T-helper 9 cell (primary cell): Measurements from ENCODE around the gene GLIPR1.
"Not testable (repeated sequence)": the region's sequence is repeated elsewhere in the genome, so short reads cannot be mapped to it uniquely, and the experiment has no call there.

Source experiments
- DNase-seq: peaks from one replicate; pipeline ENCODE4 v3.0.0-alpha.2; 2020

GLIPR1 gene

GRCh38 chr12:75476071-75476470 is 4.5 kb upstream of the GLIPR1 start:
- DNase-seq: no peak

- DNase-seq: no peak
These were observed 3.4 kb upstream of the GLIPR1 start for GRCh38 chr12:75477137-75477536.

GRCh38 chr12:75478116-75478794 is 2.3 kb upstream of the GLIPR1 start:
- DNase-seq: no peak

GRCh38 chr12:75479963-75480461 is 543 bp upstream of the GLIPR1 start:
- DNase-seq: no peak

GRCh38 chr12:75481013-75481705 is 604 bp downstream of the GLIPR1 start:
- no peak for DNase-seq

GRCh38 chr12:75481774-75482173 is 1.2 kb downstream of the GLIPR1 start:
- DNase-seq: no peak

- DNase-seq: no peak
These were observed 2.1 kb downstream of the GLIPR1 start for GRCh38 chr12:75482646-75483045.

GRCh38 chr12:75483431-75483830 is 2.9 kb downstream of the GLIPR1 start:
- DNase-seq: no peak

GRCh38 chr12:75484450-75484849 is 3.9 kb downstream of the GLIPR1 start:
- DNase-seq: not testable (repeated sequence)

GRCh38 chr12:75487308-75487707 is 6.8 kb downstream of the GLIPR1 start:
- DNase-seq: no peak

- no peak for DNase-seq
These were observed 8.0 kb downstream of the GLIPR1 start for GRCh38 chr12:75488553-75488952.

GRCh38 chr12:75489187-75489586 is 8.6 kb downstream of the GLIPR1 start:
- no peak for DNase-seq

- no peak for DNase-seq
These were observed 9.2 kb downstream of the GLIPR1 start for GRCh38 chr12:75489613-75490210.

- no peak for DNase-seq
These were observed 10.6 kb downstream of the GLIPR1 start for GRCh38 chr12:75491169-75491568.

GRCh38 chr12:75503459-75503858 is 22.9 kb downstream of the GLIPR1 start:
- DNase-seq: no peak

GRCh38 chr12:75503866-75504265 is 23.3 kb downstream of the GLIPR1 start:
- no peak for DNase-seq

- DNase-seq: no peak
These were observed 25.3 kb downstream of the GLIPR1 start for GRCh38 chr12:75505706-75506312.

- DNase-seq: no peak
These were observed 26.5 kb downstream of the GLIPR1 start for GRCh38 chr12:75507086-75507485.

GRCh38 chr12:75508159-75508558 is 27.6 kb downstream of the GLIPR1 start:
- DNase-seq: no peak

GRCh38 chr12:75509621-75510020 is 29.1 kb downstream of the GLIPR1 start:
- no peak for DNase-seq

GRCh38 chr12:75511116-75512048 is 30.8 kb downstream of the GLIPR1 start, which contains the start of gene KRR1:
Gene KRR1 (minus strand): TSS chr12:75511609. CDS start chr12:75511597, 12 bp downstream.
- peak; percentile 76 for DNase-seq

GRCh38 chr12:75521224-75521623 is 40.7 kb downstream of the GLIPR1 start:
- not testable (repeated sequence) for DNase-seq
